Measurements from ENCODE around the gene LCA5L. TPM values are rescaled to one million over a fixed set of nuclear protein-coding genes. Genes with fewer than 3 reads are reported as not detected.
"Not testable (repeated sequence)": the region's sequence is repeated elsewhere in the genome, so short reads cannot be mapped to it uniquely, and the experiment has no call there.

The LCA5L gene
- total and polyA plus RNA-seq, 3 donors from 2014 or later, result 61.9 to 103 (median 88.0) TPM

DNA sequence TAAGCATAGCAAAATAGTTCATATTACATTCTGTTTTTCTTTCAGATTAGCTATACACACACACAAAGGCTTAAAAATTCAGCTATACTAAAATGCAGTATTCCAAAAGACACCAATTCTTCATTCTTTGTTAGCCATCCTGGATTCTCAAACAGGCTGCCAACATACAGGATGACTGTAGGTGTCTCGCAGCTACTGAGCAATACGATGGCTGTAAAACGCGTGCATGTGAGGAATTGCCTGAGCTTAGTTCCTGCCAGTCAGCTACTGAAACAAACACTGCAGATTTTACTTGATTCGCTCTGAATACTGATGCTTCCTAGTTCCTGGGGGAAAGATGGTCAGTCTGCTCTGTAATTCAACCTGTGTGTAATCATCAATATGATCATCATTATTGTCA is 71.9 kb downstream of the LCA5L start:
- intact Hi-C loops (cut with DNase I; ENCODE audit: low total_unique reads), result no loop called here
- H3K36me3 ChIP-seq (ENCODE audit: low read depth, missing control alignments), result no peaks in the 10 kb centered on the region
- no peak overlapping the region for H3K27ac ChIP-seq
- peaks cover 8% of the 10 kb centered on the region for H3K4me1 ChIP-seq
- 36 to 51% methylated on average over 5 of the region's 5 CpGs for WGBS, 2 donors
- no peaks in the 10 kb centered on the region for H3K27me3 ChIP-seq
- TF ChIP-seq, protein P1, sequence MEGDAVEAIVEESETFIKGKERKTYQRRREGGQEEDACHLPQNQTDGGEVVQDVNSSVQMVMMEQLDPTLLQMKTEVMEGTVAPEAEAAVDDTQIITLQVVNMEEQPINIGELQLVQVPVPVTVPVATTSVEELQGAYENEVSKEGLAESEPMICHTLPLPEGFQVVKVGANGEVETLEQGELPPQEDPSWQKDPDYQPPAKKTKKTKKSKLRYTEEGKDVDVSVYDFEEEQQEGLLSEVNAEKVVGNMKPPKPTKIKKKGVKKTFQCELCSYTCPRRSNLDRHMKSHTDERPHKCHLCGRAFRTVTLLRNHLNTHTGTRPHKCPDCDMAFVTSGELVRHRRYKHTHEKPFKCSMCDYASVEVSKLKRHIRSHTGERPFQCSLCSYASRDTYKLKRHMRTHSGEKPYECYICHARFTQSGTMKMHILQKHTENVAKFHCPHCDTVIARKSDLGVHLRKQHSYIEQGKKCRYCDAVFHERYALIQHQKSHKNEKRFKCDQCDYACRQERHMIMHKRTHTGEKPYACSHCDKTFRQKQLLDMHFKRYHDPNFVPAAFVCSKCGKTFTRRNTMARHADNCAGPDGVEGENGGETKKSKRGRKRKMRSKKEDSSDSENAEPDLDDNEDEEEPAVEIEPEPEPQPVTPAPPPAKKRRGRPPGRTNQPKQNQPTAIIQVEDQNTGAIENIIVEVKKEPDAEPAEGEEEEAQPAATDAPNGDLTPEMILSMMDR (IDR thresholded peaks at IDR 0.05), result no peak
- no peak for TF ChIP-seq POLR2A (IDR thresholded peaks at IDR 0.05)
- H3K9me3 ChIP-seq, result no peaks in the 10 kb centered on the region
- DNase-seq, result peak; percentile 34
- H3K4me3 ChIP-seq, result no peak overlapping the region

DNA sequence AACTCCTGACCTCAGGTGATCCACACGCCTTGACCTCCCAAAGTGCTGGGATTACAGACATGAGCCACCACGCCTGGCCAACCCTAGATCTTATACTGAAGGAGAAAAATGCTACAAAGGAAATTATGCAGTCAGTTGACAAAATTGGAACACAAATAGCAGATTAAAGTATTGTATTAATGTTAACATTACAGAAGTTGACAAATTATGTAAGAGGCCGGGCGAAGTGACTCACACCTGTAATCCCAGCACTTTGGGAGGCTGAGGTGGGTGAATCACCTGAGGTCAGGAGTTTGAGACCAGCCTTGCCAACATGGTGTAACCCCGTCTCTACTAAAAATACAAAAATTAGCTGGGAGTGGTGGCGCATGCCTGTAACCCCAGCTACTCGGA is 75.7 kb downstream of the LCA5L start:
- H3K27me3 ChIP-seq; H3K4me3 ChIP-seq; H3K9me3 ChIP-seq; DNase-seq; intact Hi-C loops (cut with DNase I; ENCODE audit: low total_unique reads); H3K36me3 ChIP-seq (ENCODE audit: low read depth, missing control alignments); H3K4me1 ChIP-seq: not testable (repeated sequence)
- H3K27ac ChIP-seq, result peak overlapping the region; percentile 50 to 74
- WGBS, 2 donors, result 60% methylated on average over 7 of the region's 7 CpGs

DNA sequence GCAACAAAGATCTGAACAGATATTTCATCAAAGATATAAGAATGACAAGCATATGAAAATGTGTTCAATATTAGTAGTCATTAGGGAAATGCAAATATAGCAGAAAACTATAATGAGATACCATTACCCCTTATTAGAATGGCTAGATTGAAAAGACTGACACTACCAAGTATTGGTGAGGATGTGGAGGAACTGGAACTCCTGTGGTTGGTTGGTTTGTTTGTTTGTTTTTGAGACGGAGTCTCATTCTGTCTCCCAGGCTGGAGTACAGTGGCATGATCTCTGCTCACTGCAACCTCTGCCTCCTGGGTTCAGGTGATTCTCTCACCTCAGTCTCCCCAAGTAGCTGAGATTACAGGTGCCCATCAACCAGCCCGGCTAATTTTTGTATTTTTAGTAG is 77.8 kb downstream of the LCA5L start:
- no peak overlapping the region for H3K4me3 ChIP-seq
- no peak overlapping the region for H3K27ac ChIP-seq
- no peak for DNase-seq
- TF ChIP-seq, protein P1 (IDR thresholded peaks at IDR 0.05), result no peak
- TF ChIP-seq POLR2A (IDR thresholded peaks at IDR 0.05), result no peak
- H3K4me1 ChIP-seq, result peaks cover 8% of the 10 kb centered on the region
- 86 to 88% methylated on average over 2 of the region's 2 CpGs for WGBS, 2 donors
- H3K9me3 ChIP-seq, result no peaks in the 10 kb centered on the region
- no peaks in the 10 kb centered on the region for H3K36me3 ChIP-seq (ENCODE audit: low read depth, missing control alignments)
- intact Hi-C loops (cut with DNase I; ENCODE audit: low total_unique reads), result no loop called here
- H3K27me3 ChIP-seq, result no peaks in the 10 kb centered on the region

DNA sequence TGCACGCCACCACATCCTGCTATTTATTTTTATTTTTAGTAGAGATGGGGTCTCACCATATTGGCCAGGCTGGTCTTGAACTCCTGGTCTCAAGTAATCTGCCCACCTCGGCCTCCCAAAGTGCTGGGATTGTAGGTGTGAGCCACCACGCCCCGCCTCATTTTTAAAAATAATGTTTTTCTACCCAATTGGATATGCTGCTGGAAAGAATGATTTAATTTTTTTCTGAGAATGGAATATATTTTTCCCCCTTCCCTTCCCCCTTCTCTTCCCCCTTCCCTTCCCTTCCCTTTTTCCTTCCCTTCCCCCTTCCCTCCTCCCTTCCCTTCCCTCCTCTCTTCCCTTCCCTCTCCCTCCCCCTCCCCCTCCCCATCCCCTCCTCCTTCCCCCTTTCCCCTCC is 79.0 kb downstream of the LCA5L start:
- H3K4me1 ChIP-seq, result peaks cover 8% of the 10 kb centered on the region

DNA sequence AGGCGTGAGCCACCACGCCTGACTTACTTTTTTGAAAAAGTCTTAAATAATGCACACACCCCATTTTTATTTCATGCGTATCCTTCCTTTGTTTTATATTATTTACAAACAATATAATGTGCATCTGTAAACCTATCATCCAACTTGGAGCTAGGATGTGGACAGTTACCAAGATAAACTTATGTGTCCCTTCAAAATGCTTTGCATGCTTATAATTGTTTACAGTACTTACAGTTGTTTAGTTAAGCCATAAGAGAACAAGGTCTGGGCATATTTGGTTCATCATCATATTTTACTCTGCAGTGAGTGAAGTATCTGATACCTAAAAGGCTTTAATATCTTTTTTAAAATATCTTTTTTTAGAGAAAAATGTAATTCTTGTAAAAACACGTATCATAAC is 80.6 kb downstream of the LCA5L start:
- no peaks in the 10 kb centered on the region for H3K27me3 ChIP-seq
- DNase-seq, result no peak
- TF ChIP-seq, protein P1 (IDR thresholded peaks at IDR 0.05), result no peak
- TF ChIP-seq POLR2A (IDR thresholded peaks at IDR 0.05), result no peak
- no peaks in the 10 kb centered on the region for H3K9me3 ChIP-seq
- 86% methylated on average over 4 of the region's 4 CpGs for WGBS, 2 donors
- no peaks in the 10 kb centered on the region for H3K36me3 ChIP-seq (ENCODE audit: low read depth, missing control alignments)
- intact Hi-C loops (cut with DNase I; ENCODE audit: low total_unique reads), result no loop called here
- H3K4me1 ChIP-seq, result peaks cover 4% of the 10 kb centered on the region
- H3K4me3 ChIP-seq, result no peak overlapping the region
- H3K27ac ChIP-seq, result no peak overlapping the region

More for the DNA sequence above, 79.0 kb downstream of the LCA5L start:
- intact Hi-C loops (cut with DNase I; ENCODE audit: low total_unique reads), result no loop called here
- Histone ChIP-seq H3K9me3 (no peaks in the 10 kb centered on the region), H3K27me3 (no peaks in the 10 kb centered on the region), H3K36me3 (ENCODE audit: low read depth, missing control alignments) (no peaks in the 10 kb centered on the region), H3K4me3 (no peak overlapping the region), H3K27ac (no peak overlapping the region)
- TF ChIP-seq POLR2A (IDR thresholded peaks at IDR 0.05), result no peak
- TF ChIP-seq, protein P1 (IDR thresholded peaks at IDR 0.05), result no peak
- DNase-seq, result no peak
- 87 to 93% methylated on average over 4 of the region's 4 CpGs for WGBS, 2 donors

Data from testis (tissue), 3 donors.